Stimulated activated CD4-positive, alpha-beta T cell treated with anti-CD3 and anti-CD28 coated beads, Interleukin-2, amount 100 ng/mL, for 4 hours (primary cell): ENCODE results near the gene EIF2AK3.
"Not testable (repeated sequence)": the region's sequence is repeated elsewhere in the genome, so short reads cannot be mapped to it uniquely, and the experiment has no call there.

ENCODE experiments used
- DNase-seq: peaks from one replicate; pipeline ENCODE4 v3.0.0-alpha.2; 2020; ENCODE audit warnings: low read depth

The EIF2AK3 gene

DNA sequence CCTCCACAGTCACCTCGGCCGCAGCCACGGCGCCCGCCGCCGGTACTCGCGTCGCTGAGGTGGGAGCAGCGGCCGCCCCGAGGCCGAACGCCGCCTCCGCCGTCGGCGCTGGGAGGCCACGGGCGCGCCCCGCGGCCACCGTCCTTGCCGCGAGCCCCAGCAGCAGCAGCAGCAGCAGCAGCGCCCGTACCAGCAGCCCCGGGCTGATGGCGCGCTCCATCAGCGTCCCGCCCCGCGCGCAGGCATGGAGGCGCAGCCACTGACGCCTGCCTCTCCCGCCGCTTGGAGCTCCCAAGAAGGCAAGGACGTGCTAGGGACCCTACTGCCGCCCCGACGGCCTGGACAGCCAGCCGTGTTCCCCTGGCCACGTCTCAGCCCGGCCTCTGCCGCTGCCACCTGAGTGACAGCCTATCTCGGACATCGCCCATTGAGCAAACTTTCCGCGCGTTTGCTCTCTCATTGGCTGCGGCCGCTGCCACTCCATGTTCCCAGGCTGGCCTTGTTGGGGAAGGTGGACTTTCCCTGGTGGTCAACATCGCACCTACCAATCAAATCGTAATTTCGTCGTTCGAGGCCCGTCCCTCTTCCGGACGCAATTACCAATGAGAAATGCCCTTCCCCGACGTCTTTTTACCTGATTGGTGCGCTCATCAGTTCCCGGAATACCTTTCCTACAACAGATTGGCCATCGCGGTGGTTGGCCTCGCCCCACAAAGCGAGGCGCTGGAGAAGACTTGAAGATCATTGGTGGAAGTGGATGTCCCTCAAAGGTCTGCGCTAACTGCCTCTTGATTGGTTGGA is at the start of gene EIF2AK3:
EIF2AK3 (minus strand) TSS at position 410 of the 801 bp plus-strand sequence; CDS start at position 220, 190 bp downstream.
- DNase-seq: peak; percentile 92

DNA sequence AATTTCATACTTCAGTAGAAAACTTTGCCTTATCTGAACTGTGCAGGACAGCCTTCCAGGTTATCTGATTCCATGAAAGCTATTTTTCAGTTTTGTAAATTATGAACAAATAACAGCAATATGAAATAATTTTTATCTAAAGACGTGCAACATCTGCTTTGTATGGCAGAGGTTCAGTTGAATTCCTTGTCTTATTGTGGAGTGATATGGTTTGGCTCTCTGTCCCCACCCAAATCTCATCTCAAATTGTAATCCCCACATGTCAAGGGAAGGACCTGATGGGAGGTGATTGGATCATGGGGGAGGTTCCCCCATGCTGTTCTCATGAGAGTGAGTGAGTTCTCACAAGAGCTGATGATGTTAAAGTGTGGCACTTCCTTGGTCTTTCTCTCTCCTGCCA is 46.1 kb upstream of the EIF2AK3 start:
- DNase-seq: no peak

GRCh38 chr2:88671786-88672427 is 44.6 kb upstream of the EIF2AK3 start:
- no peak for DNase-seq

DNA sequence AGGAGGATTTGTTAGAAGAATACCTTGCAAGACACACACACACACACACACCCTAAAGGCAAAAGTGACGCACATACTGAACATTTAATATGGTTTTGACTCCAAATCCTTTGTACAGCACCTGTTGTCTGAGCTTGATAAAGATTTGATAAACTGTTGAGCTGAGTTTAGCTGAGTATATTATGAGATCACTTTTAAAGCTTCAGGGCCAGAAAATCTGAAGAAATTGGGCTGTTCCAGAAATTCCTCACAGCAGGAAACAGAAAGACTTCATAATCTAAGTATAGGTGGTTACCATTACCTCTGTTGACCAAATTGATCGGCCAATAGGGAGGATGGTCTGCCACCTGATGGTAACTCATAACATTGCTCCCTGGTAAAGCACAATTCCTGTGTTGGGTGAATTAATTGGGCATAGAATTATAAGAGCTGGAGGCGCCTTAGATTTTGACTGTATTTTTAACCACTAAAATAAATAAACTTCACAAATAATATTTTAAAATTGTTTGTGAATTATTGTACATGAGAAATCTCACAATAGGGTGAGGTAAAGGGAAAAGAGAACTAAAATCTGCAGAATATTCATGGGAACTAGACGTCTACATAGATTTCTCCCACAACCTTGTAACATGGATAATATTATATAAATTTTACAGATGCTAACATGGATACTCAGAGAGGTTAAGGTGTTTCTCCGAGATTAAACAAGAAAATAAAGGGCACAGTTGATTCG is 42.4 kb upstream of the EIF2AK3 start:
- DNase-seq: no peak

DNA sequence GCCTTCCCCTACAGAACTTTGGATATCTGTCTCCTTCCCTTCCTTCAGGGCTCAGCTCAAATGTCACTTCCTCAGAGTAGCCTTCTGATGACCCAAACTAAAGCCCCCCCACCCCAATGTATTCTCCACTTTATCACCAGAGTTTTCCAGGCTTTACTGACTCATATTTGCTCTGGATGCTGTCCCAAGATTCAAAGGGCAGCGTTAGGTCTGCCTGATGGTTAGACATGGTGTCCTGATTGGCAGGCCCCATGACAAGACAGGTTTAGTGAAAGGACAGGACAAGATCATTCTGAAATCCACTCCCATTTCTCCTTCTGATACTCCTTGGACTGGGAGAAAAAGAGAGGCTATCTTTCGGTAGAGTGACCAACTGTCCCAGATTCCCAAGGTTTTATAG is 41.6 kb upstream of the EIF2AK3 start:
- DNase-seq: no peak

GRCh38 chr2:88667219-88667618 is 40.0 kb upstream of the EIF2AK3 start:
- DNase-seq: no peak

DNA sequence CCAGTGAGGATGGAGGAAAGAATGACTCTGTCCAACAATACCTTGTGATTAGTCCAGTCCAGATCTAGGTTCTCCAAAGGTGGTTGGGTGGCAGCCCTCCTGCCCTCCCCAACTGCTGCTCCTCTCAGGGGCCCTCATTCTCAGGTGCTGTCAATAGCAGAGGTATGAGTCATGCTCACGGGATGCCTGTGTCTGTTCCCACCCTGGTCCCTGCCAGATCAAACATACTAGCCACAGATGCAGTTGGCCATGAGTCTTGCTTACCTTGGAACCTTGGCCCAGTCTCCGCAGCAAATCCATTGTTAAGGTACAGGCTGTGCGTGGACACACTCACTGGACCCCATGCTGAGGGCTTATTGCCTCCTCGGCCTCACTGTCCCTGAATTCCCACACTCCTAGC is 39.3 kb upstream of the EIF2AK3 start:
- no peak for DNase-seq

- no peak for DNase-seq
Measured at GRCh38 chr2:88660622-88661021, 33.4 kb upstream of the EIF2AK3 start.

DNA sequence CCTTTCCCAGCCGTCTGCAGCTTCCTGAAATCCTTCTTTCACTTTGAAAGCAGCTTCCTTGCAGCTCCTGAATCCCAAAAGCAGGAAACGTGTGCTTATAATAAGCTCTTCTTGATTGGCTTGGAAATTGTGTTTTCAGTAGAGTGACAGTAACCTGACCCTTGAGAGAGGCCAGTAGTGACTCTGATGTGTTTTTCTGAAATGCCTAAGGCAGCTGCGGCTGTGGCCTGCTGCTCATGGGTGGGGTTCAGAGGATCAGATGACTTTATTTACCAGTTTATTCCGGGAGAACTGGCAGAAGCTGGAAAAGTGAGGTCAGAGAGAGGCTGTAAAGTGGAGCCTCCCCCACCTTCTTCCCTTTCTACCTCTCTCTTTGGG is 32.3 kb upstream of the EIF2AK3 start:
- no peak for DNase-seq

GRCh38 chr2:88658881-88659537 is 31.7 kb upstream of the EIF2AK3 start:
- no peak for DNase-seq

GRCh38 chr2:88658326-88658725 is 31.1 kb upstream of the EIF2AK3 start:
- no peak for DNase-seq

DNA sequence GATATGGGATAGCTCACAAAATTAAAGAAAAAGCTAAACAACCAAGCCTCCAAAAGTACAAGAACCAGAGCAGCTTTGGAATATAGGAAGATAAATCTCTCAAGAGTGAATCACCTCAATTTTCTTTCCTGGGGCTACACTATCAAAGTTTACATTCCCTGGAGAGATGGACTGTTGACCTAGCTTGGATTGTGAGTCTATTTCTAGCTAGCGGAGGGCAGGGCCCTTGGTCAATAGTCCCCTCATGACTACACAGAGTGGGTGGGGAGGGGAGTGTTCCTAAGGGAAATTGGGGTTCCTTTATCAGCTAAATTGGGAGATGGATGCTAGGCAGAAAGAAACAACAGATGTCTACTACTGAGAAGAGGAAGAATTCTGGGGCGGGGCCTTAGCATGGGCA is 29.9 kb upstream of the EIF2AK3 start:
- DNase-seq: no peak

DNA sequence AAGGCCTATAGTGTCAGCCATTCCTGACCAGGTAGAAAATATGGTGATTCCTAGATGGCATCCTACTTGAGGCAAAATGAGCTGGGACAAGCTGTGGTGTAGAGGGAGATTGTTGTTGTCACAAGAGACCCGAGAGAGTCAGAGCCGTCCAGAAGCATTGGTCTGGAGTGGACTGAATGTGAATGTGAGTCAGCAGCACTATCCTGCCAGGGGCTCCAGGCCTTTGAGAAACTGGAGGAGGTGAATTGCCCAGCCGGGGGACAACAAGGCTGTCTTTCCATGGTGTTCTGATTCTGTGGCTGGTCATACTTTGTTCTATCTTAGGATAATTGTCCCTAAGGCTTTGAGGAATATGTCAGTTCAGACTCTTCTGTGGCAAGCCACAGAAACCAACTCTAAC is 29.4 kb upstream of the EIF2AK3 start:
- DNase-seq: no peak

GRCh38 chr2:88654714-88655113 is 27.4 kb upstream of the EIF2AK3 start:
- DNase-seq: no peak

DNA sequence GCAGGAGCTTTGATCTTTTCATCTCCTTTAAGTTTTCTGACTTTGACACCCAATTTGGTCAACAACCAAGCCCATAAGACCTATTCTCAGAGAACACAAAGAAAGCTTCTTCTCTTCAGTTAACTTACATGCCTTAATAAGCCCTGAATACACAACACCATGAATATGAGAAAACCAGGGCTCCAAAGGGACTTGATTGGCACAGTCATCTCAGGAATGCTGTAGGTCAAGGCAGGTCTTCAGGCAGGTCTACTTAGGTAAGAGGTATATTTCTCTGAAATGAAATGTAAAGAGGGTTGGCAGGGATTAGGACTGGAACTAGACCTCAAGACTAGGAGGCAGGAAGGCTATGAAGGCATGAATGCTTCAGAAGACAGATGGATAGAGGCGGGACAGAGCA is 24.4 kb upstream of the EIF2AK3 start:
- DNase-seq: no peak

GRCh38 chr2:88645291-88645882 is 18.1 kb upstream of the EIF2AK3 start:
- DNase-seq: not testable (repeated sequence)

DNA sequence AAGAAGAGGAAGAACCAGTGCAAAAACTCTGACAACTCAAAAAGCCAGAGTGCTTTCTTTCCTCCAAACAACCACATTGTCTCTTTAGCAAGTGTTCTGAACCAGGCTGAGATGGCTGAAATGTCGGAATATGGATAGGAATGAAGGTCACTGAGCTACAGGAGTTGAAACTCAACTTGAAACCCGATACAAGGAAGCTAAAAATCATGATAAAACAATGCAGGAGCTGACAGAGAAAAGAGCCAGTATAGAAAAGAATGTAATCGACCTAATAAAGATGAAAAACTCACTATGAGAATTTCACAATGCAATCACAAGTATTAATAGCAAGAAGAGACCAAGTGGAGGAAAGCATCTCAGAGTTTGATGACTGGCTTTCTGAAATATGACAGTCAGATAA is 15.0 kb upstream of the EIF2AK3 start:
- DNase-seq: no peak

DNA sequence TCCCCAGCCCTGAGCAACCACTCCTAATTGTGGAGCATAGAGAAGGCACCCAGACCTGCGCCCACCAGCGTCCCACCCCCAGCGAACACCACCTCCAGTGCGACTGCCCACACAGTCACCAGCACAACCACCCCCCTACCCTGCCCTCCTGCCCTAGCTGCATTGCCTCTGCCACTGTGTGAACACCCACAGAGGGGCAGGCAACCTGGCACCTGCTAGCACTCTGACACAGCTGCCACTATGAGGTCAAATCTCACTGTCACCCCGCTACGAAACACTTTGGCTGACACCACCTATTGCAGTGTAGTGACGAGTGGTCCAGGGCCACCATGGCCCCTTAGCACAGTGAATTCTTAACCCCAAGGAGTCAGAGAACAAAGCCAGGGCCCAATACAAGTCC is 14.1 kb upstream of the EIF2AK3 start:
- no peak for DNase-seq

DNA sequence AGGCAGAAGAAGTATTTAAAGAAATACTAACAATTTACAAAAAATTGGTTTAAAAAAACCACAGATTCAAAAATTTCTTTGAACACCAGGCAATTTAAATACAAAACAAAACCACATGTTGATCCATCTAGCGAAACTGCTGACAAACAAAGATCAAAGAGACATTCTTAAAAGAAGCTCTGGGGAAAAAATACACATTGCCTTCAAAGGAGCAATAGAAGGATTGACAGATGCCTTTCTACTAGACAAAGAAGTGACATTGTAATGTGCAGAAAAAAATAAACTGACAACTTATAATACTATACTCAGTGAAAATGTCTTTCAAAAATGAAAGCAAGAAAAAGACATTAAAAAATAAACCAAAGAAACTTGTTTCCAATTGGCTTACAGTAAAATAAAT is 12.6 kb upstream of the EIF2AK3 start:
- DNase-seq: no peak

- no peak for DNase-seq
Measured at GRCh38 chr2:88638743-88639142, 11.5 kb upstream of the EIF2AK3 start.

GRCh38 chr2:88638123-88638650 is 10.9 kb upstream of the EIF2AK3 start:
- DNase-seq: no peak

GRCh38 chr2:88637464-88637863 is 10.2 kb upstream of the EIF2AK3 start:
- no peak for DNase-seq
